Measurements from ENCODE around the gene NAA16.

Gene NAA16

GRCh38 chr13:41312176-41312500 is 1.1 kb downstream of the NAA16 start:
- Histone ChIP-seq H3K36me3 (ENCODE audit: insufficient read depth, low read length) (peaks cover 8% of the 10 kb centered on the region), H2AFZ (ENCODE audit: low read depth, low read length) (peak overlapping the region; percentile 100), H3K4me3 (ENCODE audit: low read length) (peak overlapping the region; percentile 64), H3K9me3 (ENCODE audit: low read length) (peaks cover 3% of the 10 kb centered on the region), H3K4me1 (ENCODE audit: insufficient read depth, low read length) (peaks cover 19% of the 10 kb centered on the region), H3K27me3 (ENCODE audit: insufficient read depth, low read length) (no peaks in the 10 kb centered on the region)

- no peaks in the 10 kb centered on the region for H3K27me3 ChIP-seq (ENCODE audit: insufficient read depth, low read length)
- peaks cover 3% of the 10 kb centered on the region for H3K9me3 ChIP-seq (ENCODE audit: low read length)
- H3K4me1 ChIP-seq (ENCODE audit: insufficient read depth, low read length): peaks cover 19% of the 10 kb centered on the region
- no peak overlapping the region for H2AFZ ChIP-seq (ENCODE audit: low read depth, low read length)
- H3K4me3 ChIP-seq (ENCODE audit: low read length): peak overlapping the region; percentile 64
- peaks cover 13% of the 10 kb centered on the region for H3K36me3 ChIP-seq (ENCODE audit: insufficient read depth, low read length)
These were observed 2.0 kb downstream of the NAA16 start for GRCh38 chr13:41313117-41313516.

GRCh38 chr13:41313659-41314197 is 2.7 kb downstream of the NAA16 start:
- Histone ChIP-seq H2AFZ (ENCODE audit: low read depth, low read length) (no peak overlapping the region), H3K4me1 (ENCODE audit: insufficient read depth, low read length) (peaks cover 19% of the 10 kb centered on the region), H3K27me3 (ENCODE audit: insufficient read depth, low read length) (no peaks in the 10 kb centered on the region), H3K36me3 (ENCODE audit: insufficient read depth, low read length) (peaks cover 15% of the 10 kb centered on the region), H3K9me3 (ENCODE audit: low read length) (peaks cover 3% of the 10 kb centered on the region), H3K4me3 (ENCODE audit: low read length) (peak overlapping the region; percentile 64)

- no peak overlapping the region for H2AFZ ChIP-seq (ENCODE audit: low read depth, low read length)
- H3K27me3 ChIP-seq (ENCODE audit: insufficient read depth, low read length): no peaks in the 10 kb centered on the region
- peaks cover 18% of the 10 kb centered on the region for H3K4me1 ChIP-seq (ENCODE audit: insufficient read depth, low read length)
- H3K36me3 ChIP-seq (ENCODE audit: insufficient read depth, low read length): peaks cover 25% of the 10 kb centered on the region
- H3K9me3 ChIP-seq (ENCODE audit: low read length): peaks cover 3% of the 10 kb centered on the region
- H3K4me3 ChIP-seq (ENCODE audit: low read length): no peak overlapping the region
These were observed 4.5 kb downstream of the NAA16 start for GRCh38 chr13:41315443-41316047.

- Histone ChIP-seq H3K4me1 (ENCODE audit: insufficient read depth, low read length) (peaks cover 15% of the 10 kb centered on the region), H3K36me3 (ENCODE audit: insufficient read depth, low read length) (peaks cover 41% of the 10 kb centered on the region), H3K9me3 (ENCODE audit: low read length) (peaks cover 3% of the 10 kb centered on the region), H2AFZ (ENCODE audit: low read depth, low read length) (no peak overlapping the region), H3K27me3 (ENCODE audit: insufficient read depth, low read length) (no peaks in the 10 kb centered on the region), H3K4me3 (ENCODE audit: low read length) (no peak overlapping the region)
These were observed 6.2 kb downstream of the NAA16 start for GRCh38 chr13:41317243-41317642.

GRCh38 chr13:41325752-41326151 is 14.7 kb downstream of the NAA16 start:
- Histone ChIP-seq H3K27me3 (ENCODE audit: insufficient read depth, low read length) (no peaks in the 10 kb centered on the region), H3K9me3 (ENCODE audit: low read length) (no peaks in the 10 kb centered on the region), H3K36me3 (ENCODE audit: insufficient read depth, low read length) (peaks cover 80% of the 10 kb centered on the region), H3K4me3 (ENCODE audit: low read length) (no peak overlapping the region), H2AFZ (ENCODE audit: low read depth, low read length) (no peak overlapping the region), H3K4me1 (ENCODE audit: insufficient read depth, low read length) (no peaks in the 10 kb centered on the region)

- H3K9me3 ChIP-seq (ENCODE audit: low read length): no peaks in the 10 kb centered on the region
- no peaks in the 10 kb centered on the region for H3K27me3 ChIP-seq (ENCODE audit: insufficient read depth, low read length)
- H2AFZ ChIP-seq (ENCODE audit: low read depth, low read length): no peak overlapping the region
- no peak overlapping the region for H3K4me3 ChIP-seq (ENCODE audit: low read length)
- H3K36me3 ChIP-seq (ENCODE audit: insufficient read depth, low read length): peaks cover 76% of the 10 kb centered on the region
- H3K4me1 ChIP-seq (ENCODE audit: insufficient read depth, low read length): no peaks in the 10 kb centered on the region
These were observed 15.6 kb downstream of the NAA16 start for GRCh38 chr13:41326661-41327060.

GRCh38 chr13:41327994-41328790 is 17.1 kb downstream of the NAA16 start:
- Histone ChIP-seq H3K27me3 (ENCODE audit: insufficient read depth, low read length) (no peaks in the 10 kb centered on the region), H3K9me3 (ENCODE audit: low read length) (no peaks in the 10 kb centered on the region), H3K4me3 (ENCODE audit: low read length) (no peak overlapping the region), H2AFZ (ENCODE audit: low read depth, low read length) (no peak overlapping the region), H3K36me3 (ENCODE audit: insufficient read depth, low read length) (peaks cover 71% of the 10 kb centered on the region), H3K4me1 (ENCODE audit: insufficient read depth, low read length) (no peaks in the 10 kb centered on the region)

- Histone ChIP-seq H3K27me3 (ENCODE audit: insufficient read depth, low read length) (no peaks in the 10 kb centered on the region), H3K9me3 (ENCODE audit: low read length) (no peaks in the 10 kb centered on the region), H3K36me3 (ENCODE audit: insufficient read depth, low read length) (peaks cover 67% of the 10 kb centered on the region), H3K4me3 (ENCODE audit: low read length) (no peak overlapping the region), H3K4me1 (ENCODE audit: insufficient read depth, low read length) (no peaks in the 10 kb centered on the region), H2AFZ (ENCODE audit: low read depth, low read length) (no peak overlapping the region)
These were observed 21.8 kb downstream of the NAA16 start for GRCh38 chr13:41332829-41333228.

GRCh38 chr13:41334810-41335209 is 23.7 kb downstream of the NAA16 start:
- H3K27me3 ChIP-seq (ENCODE audit: insufficient read depth, low read length): no peaks in the 10 kb centered on the region
- no peaks in the 10 kb centered on the region for H3K4me1 ChIP-seq (ENCODE audit: insufficient read depth, low read length)
- H2AFZ ChIP-seq (ENCODE audit: low read depth, low read length): no peak overlapping the region
- no peak overlapping the region for H3K4me3 ChIP-seq (ENCODE audit: low read length)
- peaks cover 58% of the 10 kb centered on the region for H3K36me3 ChIP-seq (ENCODE audit: insufficient read depth, low read length)
- H3K9me3 ChIP-seq (ENCODE audit: low read length): no peaks in the 10 kb centered on the region

GRCh38 chr13:41344358-41344757 is 33.3 kb downstream of the NAA16 start:
- Histone ChIP-seq H3K4me3 (ENCODE audit: low read length) (no peak overlapping the region), H3K27me3 (ENCODE audit: insufficient read depth, low read length) (no peaks in the 10 kb centered on the region), H3K9me3 (ENCODE audit: low read length) (peaks cover 8% of the 10 kb centered on the region), H3K36me3 (ENCODE audit: insufficient read depth, low read length) (peaks cover 62% of the 10 kb centered on the region), H3K4me1 (ENCODE audit: insufficient read depth, low read length) (no peaks in the 10 kb centered on the region), H2AFZ (ENCODE audit: low read depth, low read length) (no peak overlapping the region)

- Histone ChIP-seq H3K36me3 (ENCODE audit: insufficient read depth, low read length) (peaks cover 60% of the 10 kb centered on the region), H3K9me3 (ENCODE audit: low read length) (peaks cover 8% of the 10 kb centered on the region), H2AFZ (ENCODE audit: low read depth, low read length) (no peak overlapping the region), H3K4me1 (ENCODE audit: insufficient read depth, low read length) (no peaks in the 10 kb centered on the region), H3K4me3 (ENCODE audit: low read length) (no peak overlapping the region), H3K27me3 (ENCODE audit: insufficient read depth, low read length) (no peaks in the 10 kb centered on the region)
These were observed 34.3 kb downstream of the NAA16 start for GRCh38 chr13:41345165-41345913.

Data from neuron (in vitro differentiated cells).